HL-60/S4 (cell line): ENCODE measurements around the gene SMAD9.
"Not testable (repeated sequence)": the region's sequence is repeated elsewhere in the genome, so short reads cannot be mapped to it uniquely, and the experiment has no call there.

ENCODE experiments used
- in situ Hi-C: fragments of 300-500 bp; cut with MboI; formaldehyde crosslinking; loops from 2 replicates; pipeline ENCODE4 v1.14.3; 2022; ENCODE audit warnings: low sequenced_read_pairs

The SMAD9 gene

DNA sequence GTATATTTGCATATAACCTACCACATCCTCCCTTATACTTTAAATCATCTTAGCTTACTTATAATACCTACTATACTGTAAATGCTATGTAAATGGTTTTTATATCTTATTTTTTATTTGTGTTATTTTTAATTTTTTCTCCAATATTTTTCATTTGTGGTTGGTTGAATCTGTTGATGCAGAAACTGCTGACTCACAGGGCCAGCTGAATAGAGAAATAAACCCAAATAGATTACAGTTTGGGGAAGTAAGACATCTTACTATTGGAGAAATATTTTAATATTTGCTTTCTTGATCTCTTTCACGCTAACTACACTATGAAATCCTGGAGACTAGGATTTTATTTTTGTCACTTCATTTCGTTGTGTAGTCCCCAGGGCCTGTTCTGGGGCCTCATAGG lies 7.1 kb downstream of the SMAD9 start:
- in situ Hi-C loops: no loop called here

DNA sequence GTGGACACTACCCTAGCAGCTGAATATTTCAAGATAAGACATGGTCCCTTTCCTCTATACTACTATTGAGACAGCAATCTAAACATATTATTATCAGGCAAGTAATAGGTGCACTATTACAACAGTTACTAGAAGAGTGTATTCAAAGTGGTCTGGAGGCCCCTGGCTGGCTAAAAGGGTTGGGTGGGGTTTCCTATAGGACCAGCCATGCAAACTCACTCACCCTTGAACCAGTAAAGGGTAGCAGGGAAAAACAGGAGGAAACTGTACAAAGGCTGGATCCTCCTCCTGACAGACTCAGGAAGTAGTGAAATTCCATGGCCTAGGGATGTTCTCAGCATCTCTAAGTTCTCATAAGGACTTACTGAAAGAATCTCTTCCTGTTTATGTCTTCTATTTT lies 7.7 kb downstream of the SMAD9 start:
- in situ Hi-C loops: no loop called here

DNA sequence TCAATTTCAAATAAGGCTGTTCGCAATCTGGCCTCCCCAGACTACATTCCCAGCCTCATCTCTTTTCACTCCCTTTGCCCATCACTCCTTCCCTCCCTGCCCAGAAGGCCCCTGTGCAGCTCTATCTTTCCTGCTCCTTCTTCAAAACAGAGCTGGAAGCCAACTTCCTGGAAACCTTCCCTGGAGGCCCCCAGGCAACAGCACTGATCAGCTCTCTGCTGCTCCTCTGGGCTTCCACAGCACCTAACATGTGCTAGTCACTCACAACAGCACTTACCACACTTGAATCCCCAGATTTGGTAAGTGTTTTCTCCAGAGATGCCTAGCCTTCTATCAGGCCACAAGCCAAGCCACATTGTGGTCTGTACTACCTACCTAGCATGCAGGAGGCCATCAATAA lies 9.5 kb downstream of the SMAD9 start:
- in situ Hi-C loops: no loop called here

DNA sequence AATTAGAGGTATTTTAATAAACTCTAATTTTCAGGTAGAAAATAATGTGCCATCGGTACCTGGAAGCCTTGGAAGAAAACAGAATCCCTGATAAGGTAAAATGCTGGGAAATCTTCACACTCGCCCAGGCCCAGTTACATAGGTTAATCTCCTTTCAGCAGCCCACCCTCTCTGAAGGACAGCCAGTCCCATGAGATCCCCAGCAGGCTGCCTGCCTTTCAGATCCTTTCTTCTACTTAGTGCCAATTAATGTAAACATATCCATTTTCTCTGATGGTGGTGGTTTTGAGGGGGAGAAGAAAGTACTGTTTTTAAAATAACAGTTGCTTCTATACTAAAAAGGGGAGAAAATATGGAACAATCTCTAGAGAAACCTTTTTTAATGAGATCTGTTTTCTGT lies 12.2 kb downstream of the SMAD9 start:
- in situ Hi-C loops: no loop called here

DNA sequence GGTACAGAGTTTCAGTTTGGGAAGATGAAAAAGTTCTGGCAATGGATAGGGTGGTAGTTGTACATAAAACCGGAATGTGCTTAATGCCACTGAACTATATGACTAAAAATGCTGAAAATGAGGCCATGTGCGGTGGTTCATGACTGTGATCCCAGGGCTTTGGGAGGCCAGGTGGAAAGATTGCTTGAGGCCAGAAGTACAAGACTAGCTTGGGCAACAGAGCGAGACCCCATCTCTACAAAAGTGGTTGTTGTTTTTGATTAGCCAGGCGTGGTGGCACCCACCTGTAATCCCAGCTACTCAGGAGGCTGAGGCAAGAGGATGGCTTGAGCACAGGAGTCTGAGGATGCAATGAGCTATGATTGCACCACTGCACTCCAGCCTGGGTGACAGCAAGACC lies 12.8 kb downstream of the SMAD9 start:
- in situ Hi-C loops: no loop called here

DNA sequence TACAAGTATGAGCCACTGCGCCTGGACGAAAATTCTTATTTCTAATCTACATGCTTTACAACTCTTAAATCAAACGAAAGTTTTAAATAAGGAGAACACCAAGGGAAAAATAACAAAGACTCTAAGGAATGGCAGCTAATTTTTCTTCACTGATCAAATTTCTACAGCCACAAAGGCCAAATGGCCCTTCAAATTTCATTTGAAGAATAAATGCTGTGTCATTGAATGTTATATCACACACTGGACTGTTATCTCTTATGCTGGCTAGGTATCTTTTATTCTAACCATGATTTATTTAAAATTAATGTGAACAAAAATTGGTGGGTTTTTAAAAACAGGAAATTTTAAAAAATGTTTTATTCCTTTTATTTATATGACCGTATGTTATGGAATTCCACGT lies 14.1 kb downstream of the SMAD9 start:
- in situ Hi-C loops: no loop called here

DNA sequence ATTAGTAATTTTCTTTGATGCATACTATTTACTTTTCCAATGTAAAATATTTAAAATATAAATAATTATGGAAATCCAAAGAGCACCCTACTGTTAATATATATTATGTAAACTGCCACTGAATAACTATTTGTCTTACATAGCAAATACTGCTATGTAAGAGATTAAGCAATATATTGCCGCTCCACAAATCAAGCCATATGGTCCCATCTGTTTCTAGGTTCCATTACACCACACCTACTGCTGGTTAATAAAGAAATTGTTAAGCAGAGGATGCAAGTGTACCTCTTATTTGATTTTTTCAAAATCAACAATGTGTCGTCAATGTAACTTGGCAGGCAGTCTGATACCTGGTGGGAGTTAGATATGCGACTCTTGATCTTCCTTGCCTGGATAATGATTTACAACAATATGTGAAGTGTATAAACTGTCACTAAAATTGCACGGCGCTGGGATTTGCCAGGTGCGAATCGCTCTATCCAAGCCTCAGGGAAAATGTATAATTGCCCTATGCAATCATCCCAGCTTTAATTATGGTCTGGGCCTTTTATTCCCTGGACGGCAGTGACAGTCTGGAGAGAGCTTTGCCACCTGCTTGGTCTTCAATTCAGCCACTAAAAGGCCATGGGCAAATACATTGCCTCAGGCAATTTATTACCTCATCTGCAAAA lies 16.0 kb downstream of the SMAD9 start:
- in situ Hi-C loops: no loop called here

DNA sequence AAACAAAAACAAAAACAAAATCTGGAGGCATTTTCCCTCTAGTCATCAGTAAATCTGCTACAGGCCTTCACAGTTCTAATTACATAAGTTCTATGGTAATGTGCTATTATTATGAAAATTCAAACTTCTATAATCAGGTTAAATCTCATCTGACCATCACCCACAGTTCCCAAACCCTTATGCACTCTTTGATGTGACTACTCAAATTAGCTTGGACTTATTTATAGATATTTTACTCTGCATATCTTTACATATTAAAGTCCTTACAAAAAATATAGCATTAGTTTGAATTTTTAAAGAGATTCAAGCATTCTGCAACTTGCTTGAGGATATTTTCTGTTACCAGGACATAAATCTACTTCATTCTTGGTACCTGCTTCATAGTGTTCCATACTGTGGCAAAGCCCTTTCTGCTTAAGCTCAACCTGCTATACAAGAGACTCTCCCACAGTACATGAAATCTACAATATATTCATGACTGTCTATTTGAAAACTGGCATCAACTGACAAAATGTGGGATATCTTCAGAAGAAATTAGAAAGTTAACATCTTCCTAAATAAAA lies 22.9 kb downstream of the SMAD9 start:
- in situ Hi-C loops: no loop called here

DNA sequence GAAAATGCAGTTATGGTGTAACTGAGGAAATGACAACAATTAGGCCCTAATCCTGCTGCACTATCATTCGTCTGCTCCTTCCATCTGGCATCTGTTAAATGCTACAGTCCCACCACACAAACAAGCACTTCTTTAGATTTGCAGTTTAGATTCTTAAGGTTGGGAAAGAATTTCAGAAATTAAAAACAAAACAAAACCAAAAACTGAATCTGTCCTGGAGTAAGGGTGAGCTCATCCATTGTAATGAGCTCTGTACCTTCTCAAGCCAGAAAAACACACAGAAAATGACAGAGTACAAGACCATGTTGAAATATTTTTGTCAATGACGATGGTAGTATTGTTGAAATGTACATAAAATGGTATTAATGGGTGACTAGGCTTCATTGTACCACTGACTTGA lies 28.3 kb downstream of the SMAD9 start:
- in situ Hi-C loops: no loop called here

DNA sequence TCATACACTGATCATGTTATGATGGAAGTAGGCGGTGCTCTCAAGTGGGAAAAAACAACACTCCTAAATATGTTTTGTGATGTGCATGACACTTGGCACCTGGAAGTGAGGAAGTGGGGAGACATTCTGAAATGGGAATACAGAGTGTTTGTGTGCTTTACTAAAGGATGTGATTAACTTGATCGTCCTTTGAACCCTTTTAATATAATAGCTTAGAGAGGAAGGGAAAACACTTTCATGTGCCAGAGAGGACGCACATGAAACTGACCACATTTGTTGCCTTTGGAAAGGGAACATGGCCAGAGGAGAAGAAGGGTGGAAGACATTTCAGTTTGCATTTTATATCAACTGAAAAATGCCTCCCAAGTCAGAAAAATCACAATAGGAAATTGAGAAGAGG lies 31.4 kb downstream of the SMAD9 start:
- in situ Hi-C loops: no loop called here

DNA sequence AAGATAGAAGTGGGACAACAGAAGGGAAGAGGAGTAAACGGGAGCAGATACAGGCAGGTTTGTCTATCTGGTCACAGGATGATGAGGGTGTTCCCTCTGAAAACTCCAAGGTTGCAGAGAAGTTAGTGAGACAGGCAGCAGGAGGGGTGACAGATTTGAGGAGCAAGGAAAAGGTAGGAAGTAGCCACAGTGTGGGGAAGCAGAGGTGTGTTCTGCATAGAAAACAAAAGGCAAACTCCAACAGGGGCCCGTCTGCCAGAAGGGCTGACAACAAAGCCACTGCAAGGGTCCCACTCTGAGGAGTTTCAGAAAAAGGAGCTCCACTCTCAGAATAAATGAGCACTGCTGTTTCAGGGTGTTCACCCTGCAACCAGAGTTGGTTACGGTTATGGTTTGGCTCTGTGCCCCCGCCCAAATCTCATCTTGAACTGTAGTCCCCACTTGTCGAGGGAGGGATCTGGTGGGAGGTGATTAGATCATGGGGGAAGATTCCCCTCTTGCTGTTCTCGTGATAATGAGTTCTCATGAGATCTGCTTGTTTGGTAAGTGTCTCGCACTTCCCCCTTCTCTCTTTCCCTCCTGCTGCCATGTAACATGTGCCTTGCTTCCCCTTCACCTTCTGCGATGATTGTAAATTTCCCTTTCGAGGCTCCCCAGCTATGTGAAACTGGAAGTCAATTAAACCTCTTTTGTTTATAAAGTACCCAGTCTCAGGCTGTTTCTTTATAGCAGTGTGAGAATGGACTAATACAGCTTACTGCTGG lies 32.1 kb downstream of the SMAD9 start:
- in situ Hi-C loops: no loop called here

DNA sequence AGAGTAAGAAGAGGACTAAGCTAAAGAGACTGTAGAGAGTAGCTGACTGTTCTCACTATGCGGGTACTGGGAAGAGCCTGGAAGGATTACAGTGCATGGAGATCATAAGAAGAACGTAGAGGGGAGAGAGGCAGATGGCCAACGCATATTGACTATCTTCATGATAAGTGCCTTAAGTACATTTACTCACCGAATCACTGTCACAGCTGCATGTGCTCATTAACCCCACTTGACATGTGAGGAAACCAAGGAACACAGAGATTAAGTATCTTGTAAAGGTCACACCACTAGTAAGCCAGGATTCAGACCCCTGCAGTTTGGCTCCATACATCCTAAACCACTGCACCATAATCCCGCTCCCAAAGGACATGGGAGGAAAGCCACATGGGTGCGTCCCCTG lies 34.1 kb downstream of the SMAD9 start:
- in situ Hi-C loops: no loop called here

DNA sequence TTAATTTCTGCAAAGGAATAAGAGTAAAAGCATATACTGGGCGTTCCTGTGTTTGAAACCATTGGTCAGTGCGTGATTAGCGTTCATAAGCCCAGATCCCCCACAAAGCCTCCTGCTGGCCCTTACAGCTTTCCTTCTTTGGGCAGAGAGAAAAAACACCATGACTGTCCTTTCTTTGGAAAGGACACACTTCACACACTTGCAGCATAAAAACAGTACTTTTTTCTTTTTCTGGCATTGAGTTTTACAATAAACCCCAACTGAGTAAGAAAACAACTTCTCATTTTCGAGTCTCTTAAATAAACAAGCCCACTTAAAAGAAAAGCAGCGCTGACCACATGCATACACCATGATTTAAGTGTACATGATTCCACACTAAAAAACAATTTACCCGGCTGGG lies 35.8 kb downstream of the SMAD9 start:
- in situ Hi-C loops: no loop called here

DNA sequence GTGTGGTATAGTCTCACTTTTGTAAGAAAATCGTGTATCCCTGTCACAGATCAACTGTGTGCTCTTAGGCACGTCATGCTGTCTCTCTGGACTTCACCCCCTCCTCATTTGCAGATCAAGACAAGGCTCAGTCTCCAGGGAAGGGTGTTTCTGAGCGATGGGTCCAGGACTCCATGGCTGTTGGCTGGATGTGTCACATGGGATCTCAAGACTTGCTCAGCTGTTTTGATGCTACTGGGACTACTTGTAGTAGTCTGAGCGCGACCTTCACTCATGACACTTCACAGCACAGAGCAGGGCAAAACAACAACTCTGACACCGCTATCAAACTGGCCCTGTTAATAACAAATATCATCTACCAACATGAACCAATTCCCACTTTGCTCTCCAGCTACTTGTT lies 36.2 kb downstream of the SMAD9 start:
- in situ Hi-C loops: no loop called here

DNA sequence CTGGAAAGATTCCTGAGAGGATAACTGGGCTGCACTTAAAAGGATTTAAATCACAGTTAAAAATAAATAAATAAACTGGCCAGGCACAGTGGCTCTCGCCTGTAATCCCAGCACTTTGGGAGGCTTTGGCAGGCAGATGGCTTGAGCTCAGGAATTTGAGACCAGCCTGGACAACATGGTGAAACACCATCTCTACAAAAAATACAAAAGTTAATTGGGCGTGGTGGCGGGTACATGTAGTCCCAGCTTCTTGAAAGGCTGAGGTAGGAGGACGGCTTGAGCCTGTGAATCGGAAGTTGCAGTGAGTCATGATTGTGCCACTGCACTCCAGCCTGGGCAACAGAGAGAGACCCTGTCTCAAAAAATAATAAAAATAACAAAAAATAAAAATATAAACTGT lies 36.6 kb downstream of the SMAD9 start:
- in situ Hi-C loops: not testable (repeated sequence)

DNA sequence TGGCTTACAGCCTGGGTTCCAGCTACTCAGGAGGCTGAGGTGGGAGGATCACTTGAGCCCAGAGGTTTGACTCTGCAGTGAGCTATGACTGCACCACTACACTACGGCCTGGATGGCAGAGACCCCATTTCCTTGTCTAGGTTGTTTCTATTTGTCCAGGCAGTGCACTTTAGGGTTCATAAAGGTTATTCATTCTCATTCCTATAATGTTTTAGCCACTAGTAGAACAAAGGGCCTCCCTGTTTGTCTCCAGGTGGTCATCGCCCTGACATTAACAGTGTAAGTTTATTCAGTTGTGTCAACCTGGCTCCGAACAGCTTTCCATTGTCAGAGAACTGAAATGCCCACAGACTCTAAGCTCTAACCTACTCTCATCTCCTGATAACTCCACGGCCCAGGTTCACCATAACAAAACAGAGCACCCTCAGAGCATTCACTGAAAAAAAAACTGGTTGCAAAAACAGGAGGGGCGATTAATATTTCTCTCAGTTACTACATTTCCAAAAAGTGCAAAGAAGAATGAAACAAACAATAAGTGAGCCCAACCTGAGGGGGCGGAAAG lies 37.1 kb downstream of the SMAD9 start:
- in situ Hi-C loops: no loop called here

DNA sequence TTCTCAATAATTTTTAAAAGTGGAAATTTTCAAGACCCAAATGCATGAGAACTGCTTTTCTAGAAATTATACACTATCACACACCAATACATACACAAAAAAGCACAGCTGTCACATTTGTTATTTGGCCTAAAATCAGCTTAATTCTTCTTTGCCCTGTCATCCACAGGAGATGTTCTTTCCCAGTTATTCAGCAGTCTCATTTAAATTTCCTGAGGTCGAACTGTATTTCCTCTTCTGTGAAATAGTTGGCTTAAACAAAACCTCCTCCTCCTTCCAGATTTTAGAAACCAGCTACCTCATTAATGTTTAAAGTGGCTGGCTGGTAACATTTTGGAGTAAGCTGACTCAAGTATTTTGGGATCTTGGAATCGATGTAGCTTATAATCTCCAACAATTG lies 39.1 kb downstream of the SMAD9 start:
- in situ Hi-C loops: no loop called here

DNA sequence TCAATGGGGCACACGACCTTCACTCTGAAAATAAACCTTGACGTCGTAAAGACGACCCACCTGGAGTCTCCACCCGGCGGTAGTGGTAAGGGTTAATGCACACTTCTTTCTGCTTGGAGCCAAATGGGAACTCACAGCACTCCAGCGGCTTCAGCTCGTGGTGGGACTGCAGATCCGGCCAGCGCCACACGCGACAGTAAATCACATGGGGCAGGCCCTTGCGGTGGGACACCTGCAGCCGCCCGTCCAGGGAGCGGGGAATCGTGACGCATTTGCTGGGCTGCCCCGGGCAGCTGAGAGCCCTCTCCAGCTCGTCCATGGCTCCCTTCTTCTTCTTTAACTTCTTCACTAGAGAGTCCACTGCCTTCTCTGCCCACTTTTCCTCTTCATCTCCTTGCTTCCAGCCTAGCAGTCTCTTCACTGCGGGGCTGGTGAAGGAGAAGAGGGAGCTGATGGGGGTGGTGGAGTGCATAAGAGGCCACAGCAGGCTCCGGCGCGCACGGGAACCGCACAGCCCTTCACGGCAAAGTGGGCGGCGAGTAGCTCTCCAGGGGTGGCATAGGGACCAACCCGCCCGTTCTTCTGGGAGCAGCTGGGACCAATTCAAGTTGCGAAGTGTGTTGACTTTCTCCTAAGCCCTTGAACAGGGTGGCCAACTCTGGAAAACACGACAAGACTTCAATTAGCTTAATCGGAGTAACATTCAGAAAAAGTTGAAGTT lies 40.7 kb downstream of the SMAD9 start:
- in situ Hi-C loops: no loop called here

DNA sequence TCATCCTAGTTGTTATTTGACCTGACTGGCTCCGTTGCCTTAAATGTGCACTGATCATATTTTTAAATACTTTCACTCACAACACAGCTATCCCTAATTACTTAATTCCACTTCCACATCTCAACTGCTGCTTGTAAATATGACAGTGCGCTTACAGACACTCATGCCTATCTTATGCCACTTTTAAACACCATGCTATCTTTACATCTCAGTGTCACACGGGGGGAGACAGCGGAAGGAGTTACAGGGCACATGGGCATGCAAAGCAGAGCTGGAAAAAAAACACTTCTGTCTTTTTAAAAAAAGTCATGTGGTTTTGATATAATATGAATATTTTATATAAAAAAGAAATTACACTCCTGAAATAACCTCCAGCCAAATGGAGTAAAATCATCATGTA lies 44.1 kb downstream of the SMAD9 start:
- in situ Hi-C loops: no loop called here

DNA sequence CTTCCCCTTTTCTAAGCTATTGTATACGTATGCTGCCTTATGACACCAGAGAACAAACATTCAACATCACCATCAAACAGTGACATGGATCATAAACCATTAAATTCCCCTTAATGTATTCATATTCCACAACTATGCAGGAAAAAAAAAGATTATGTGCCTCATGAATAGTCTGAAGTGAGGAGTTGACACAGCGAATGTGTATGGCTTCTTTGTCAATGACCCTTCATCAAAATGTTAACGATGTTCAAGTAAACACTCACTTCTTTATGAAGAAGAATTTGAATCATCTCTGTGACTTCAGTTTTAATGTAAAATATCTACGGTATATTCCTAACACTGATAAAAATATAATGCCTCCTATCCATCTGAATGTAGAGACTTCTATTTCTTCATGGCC lies 44.6 kb downstream of the SMAD9 start:
- in situ Hi-C loops: no loop called here

DNA sequence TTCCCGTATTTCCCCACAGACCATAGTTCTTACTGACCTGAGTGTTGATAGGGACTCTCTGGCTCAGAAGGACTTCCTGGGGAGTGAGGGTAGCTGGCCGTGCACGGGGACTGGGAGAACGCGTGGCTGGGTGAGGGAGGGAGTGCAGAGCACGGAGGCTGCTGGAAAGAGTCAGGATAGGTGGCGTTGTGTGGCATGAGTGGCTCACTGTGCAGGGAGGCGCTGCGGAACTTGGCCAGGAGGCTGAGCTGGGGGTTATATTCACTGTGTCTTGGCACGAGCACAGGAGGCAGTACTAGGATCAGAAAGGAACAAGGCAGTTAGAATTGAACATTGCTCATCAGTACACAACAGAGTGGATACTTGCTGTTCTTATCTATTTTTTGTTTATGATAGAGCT lies 47.4 kb downstream of the SMAD9 start:
- in situ Hi-C loops: no loop called here
